PFSK-1 (cell line): ENCODE data around the gene CYBA.

ENCODE experiments used
- FOXP2 ChIP-seq: optimal IDR thresholded peaks from 2 replicates; pipeline ENCODE3; 2011; ENCODE audit warnings: borderline replicate concordance, control low read depth, inconsistent platforms; ENCODE audit not compliant: insufficient read depth; ENCODE audit errors: extremely low read length, extremely low read depth
- POLR2AphosphoS5 ChIP-seq: IDR thresholded peaks from 2 replicates; pipeline ENCODE4 v1.6.1; 2012; ENCODE audit warnings: low read depth, mild to moderate bottlenecking, control low read depth, low read length, moderate library complexity
- REST ChIP-seq, 2 experiments: IDR thresholded peaks; 2 replicates each; pipeline versions ENCODE4 v1.6.1 to v1.8.0; 2011 to 2012; ENCODE audit warnings: low read depth in 2 of 2, low read length in 2 of 2, control low read depth in 1 of 2, inconsistent platforms in 1 of 2, mild to moderate bottlenecking in 1 of 2, moderate library complexity in 1 of 2; ENCODE audit not compliant: insufficient read depth in 1 of 2
- TAF1 ChIP-seq: IDR thresholded peaks from 2 replicates; pipeline ENCODE4 v1.6.1; 2012; ENCODE audit warnings: low read length, control low read depth, borderline replicate concordance; ENCODE audit not compliant: insufficient read depth

- TF ChIP-seq TAF1 (no peak), FOXP2 (no peak), REST (IDR thresholded peaks at IDR 0.05; ENCODE audit: insufficient read depth in 1 of 2, low read depth in 2 of 2, low read length in 2 of 2) (no peak), POLR2AphosphoS5 (no peak)
These were observed 2.9 kb upstream of the CYBA start for GRCh38 chr16:88653596-88654362.
